Breast epithelium (tissue), 4 donors: ENCODE results near the gene HOXB2. TPM values are rescaled to one million over a fixed set of nuclear protein-coding genes. Genes with fewer than 3 reads are reported as not detected.

Experiments used
- DNase-seq, 2 donors: peaks; one replicate each; pipeline ENCODE4 v3.0.0-alpha.2; 2019; ENCODE audit warnings: low spot score in 2 of 2
- H3K27ac ChIP-seq, 2 donors: fragments of 200-600 bp; sonication (generic) in 1 of 2; one replicate each; pipeline ENCODE4 v1.5.1; 2016 to 2019; ENCODE audit warnings: mild to moderate bottlenecking in 1 of 2
- H3K27me3 ChIP-seq, 2 donors: fragments of 200-600 bp; sonication (generic) in 1 of 2; one replicate each; pipeline versions ENCODE4 v1.5.1 to v1.6.0; 2017 to 2019; ENCODE audit warnings: control low read depth in 1 of 2, mild to moderate bottlenecking in 1 of 2
- H3K36me3 ChIP-seq: fragments of 200-600 bp; one replicate; pipeline ENCODE4 v1.5.1; 2019
- H3K4me1 ChIP-seq, 2 donors: fragments of 200-600 bp; sonication (generic); one replicate each; pipeline ENCODE4 v1.5.1; 2016 to 2019; ENCODE audit warnings: control low read depth in 1 of 2
- H3K4me3 ChIP-seq, 3 donors: fragments of 200-600 bp; sonication (generic); 1 replicate in 2 of 3; 2 replicates in 1 of 3; pipeline ENCODE4 v1.5.1; 2016 to 2019; ENCODE audit warnings: mild to moderate bottlenecking in 3 of 3, moderate library complexity in 2 of 3
- H3K9me3 ChIP-seq, 2 donors: fragments of 200-600 bp; sonication (generic) in 1 of 2; one replicate each; pipeline ENCODE4 v1.5.1; 2016 to 2019; ENCODE audit warnings: control low read depth in 1 of 2
- POLR2A ChIP-seq: fragments of 450-650 bp; IDR thresholded peaks from one replicate; pipeline ENCODE4 v1.6.1; 2016; ENCODE audit warnings: antibody characterized with exemption, mild to moderate bottlenecking, moderate library complexity
- POLR2AphosphoS5 ChIP-seq, 3 donors: sonication (generic); formaldehyde crosslinking; IDR thresholded peaks; one replicate each; pipeline ENCODE4 v1.6.1; 2017; ENCODE audit warnings: antibody characterized with exemption in 3 of 3
- intact Hi-C: fragments of 100-400 bp; cut with DNase I; formaldehyde crosslinking; loops from one replicate; pipeline ENCODE4 v1.15.1; 2023; ENCODE audit warnings: low total_unique reads
- total RNA-seq, 3 donors: library from RNA; depleted of rRNA; stranded (reverse); fragments of >200 nt; gene quantifications; one replicate each; pipeline ENCODE4 v1.1.0, GENCODE V29; 2016
- TF ChIP-seq, protein P1 (sequence below), 3 donors: fragments of 450-650 bp; IDR thresholded peaks; one replicate each; pipeline ENCODE4 v1.5.1; 2016 to 2017; ENCODE audit warnings: antibody characterized with exemption in 3 of 3, mild to moderate bottlenecking in 3 of 3, moderate library complexity in 3 of 3

The HOXB2 gene
- total RNA-seq, 3 donors from 2014 or later = 13.6 to 36.4 (median 19.6) TPM

DNA sequence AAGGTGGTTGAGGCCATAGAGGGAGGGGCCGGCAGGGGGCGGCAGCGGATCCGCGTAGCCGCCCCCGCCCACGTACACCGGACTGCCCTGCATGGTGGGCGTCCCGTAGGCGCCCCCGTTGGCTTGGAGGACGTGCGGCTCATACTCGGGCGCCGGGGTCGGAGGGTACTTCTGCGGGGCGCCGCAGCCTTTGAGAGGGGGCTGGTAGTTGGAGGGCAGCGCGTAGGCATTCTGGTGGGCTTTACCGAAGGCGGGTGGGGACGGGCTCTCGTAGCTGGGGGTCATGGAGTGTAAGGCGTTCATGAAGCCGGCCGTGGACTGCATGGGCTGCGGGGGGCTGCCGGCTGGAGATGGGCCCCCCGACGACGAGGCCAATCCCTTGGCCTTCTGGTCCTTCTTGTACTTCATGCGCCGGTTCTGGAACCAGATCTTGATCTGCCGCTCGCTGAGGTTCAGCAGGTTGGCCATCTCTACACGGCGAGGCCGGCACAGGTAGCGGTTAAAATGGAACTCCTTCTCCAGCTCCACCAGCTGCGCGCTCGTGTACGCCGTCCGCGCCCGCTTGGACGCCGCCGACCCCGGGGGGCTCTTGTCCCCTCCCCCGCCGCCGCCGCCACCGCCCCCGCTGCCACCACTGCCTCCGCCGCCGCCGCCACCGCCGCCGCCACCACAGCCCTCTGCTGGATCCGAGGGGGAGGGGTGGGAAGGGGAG is 5.7 kb upstream of the HOXB2 start:
- Histone ChIP-seq H3K36me3 (no peaks in the 10 kb centered on the region), H3K4me1 (no peaks in the 10 kb centered on the region), H3K27me3 (peaks cover 0 to 3% of the 10 kb centered on the region in 2 donors), H3K4me3 (peak overlapping the region in 2 of 3 donors; percentile 9 to 34), H3K27ac (peak overlapping the region in 1 of 2 donors; percentile 59), H3K9me3 (no peaks in the 10 kb centered on the region)
- intact Hi-C loops = no loop called here
- TF ChIP-seq POLR2AphosphoS5 (IDR thresholded peaks at IDR 0.05) (no peak), POLR2A (no peak)
- TF ChIP-seq, protein P1, sequence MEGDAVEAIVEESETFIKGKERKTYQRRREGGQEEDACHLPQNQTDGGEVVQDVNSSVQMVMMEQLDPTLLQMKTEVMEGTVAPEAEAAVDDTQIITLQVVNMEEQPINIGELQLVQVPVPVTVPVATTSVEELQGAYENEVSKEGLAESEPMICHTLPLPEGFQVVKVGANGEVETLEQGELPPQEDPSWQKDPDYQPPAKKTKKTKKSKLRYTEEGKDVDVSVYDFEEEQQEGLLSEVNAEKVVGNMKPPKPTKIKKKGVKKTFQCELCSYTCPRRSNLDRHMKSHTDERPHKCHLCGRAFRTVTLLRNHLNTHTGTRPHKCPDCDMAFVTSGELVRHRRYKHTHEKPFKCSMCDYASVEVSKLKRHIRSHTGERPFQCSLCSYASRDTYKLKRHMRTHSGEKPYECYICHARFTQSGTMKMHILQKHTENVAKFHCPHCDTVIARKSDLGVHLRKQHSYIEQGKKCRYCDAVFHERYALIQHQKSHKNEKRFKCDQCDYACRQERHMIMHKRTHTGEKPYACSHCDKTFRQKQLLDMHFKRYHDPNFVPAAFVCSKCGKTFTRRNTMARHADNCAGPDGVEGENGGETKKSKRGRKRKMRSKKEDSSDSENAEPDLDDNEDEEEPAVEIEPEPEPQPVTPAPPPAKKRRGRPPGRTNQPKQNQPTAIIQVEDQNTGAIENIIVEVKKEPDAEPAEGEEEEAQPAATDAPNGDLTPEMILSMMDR (IDR thresholded peaks at IDR 0.05) = no peak
- no peak for DNase-seq

DNA sequence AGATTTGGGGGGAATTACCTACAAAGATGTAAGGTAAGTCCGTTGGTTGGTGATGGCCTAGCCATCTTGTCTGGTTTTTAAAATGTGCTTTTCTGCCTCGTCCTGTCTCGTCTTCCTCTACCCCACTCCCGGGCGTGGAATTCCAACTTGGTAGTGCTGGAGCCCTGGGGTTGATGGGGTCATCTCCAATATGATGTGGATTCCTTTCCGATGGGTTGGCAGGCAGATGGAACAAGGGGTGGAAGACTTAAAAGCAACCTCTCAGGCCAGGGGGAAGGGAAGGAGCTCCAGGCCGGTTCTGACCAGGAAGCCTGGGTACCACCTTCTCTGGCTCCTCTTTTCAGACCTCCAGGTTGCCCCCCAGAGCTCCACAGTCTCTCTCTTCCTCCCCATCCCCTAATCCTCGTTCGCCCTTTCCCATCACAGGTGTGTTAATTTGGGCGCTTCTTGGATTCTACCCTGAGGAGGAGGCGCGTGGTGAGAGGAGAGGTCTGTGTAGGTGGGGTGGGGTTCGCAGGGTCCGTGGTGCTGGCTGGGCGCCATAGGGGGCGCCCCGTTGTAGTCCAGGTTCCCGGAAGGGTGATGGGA is 5.1 kb upstream of the HOXB2 start:
- no peak for TF ChIP-seq POLR2AphosphoS5 (IDR thresholded peaks at IDR 0.05)
- TF ChIP-seq, protein P1 (IDR thresholded peaks at IDR 0.05) = no peak
- TF ChIP-seq POLR2A = no peak
- Histone ChIP-seq H3K4me1 (no peaks in the 10 kb centered on the region), H3K27me3 (peaks cover 0 to 3% of the 10 kb centered on the region in 2 donors), H3K27ac (peak overlapping the region in 1 of 2 donors; percentile 59), H3K4me3 (no peak overlapping the region), H3K9me3 (no peaks in the 10 kb centered on the region), H3K36me3 (no peaks in the 10 kb centered on the region)
- DNase-seq = no peak
- intact Hi-C loops = no loop called here

DNA sequence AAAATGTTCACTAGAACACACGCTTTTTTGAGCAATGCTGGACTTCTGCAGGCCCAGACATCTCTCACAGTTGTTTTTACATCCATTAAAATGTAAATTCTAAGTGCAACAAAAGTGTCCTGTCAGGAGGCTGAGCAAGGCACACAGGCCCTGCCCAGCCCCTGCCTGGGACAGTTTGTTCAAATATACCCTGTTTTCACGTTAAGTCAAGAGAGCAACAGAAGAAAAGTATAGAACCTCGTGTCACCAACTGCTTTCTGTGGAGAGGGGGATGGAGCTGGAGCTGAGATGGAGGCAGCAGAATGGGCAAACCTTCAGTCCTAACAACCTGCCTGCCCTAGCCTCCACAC is 4.3 kb upstream of the HOXB2 start:
- DNase-seq = no peak
- TF ChIP-seq POLR2A = no peak
- TF ChIP-seq, protein P1 (IDR thresholded peaks at IDR 0.05) = no peak
- no peak for TF ChIP-seq POLR2AphosphoS5 (IDR thresholded peaks at IDR 0.05)
- Histone ChIP-seq H3K4me1 (no peaks in the 10 kb centered on the region), H3K9me3 (no peaks in the 10 kb centered on the region), H3K36me3 (no peaks in the 10 kb centered on the region), H3K4me3 (no peak overlapping the region), H3K27me3 (peaks cover 0 to 3% of the 10 kb centered on the region in 2 donors), H3K27ac (no peak overlapping the region)
- intact Hi-C loops = no loop called here

DNA sequence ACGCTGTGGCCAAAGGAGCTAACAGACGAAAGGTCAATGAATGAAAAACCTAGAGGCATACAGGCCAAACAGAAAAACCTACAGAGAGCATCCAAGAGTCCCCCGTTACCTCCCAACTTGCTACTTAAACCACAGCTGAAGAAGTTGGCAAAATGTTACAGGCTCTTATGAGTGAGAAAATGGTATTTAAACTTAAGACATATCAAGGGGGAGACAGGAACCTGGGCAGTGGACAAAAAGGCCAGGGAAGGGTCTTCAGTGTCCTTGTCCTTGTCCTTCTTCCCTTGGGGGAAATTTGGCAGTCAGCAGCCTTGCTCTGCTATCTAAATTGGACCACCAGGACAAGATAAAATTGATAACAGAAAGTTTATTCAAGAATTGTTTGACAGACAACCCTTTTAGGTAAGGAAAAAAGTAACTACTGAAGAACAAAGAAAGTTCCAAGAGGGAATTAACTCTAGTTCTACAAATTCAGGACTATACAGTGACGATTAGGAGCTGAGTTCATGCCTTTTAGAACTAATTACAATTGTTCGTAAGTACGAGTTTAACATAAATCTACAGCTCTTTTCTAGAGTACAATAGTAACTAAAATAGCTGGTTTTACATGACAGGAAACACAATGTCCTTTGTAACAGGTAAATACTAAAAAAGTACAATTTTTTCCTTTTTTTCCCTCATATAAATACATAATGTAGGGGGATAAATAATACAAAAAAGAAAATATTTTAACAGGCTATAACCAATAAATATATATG is 3.8 kb upstream of the HOXB2 start:
- peaks cover 0 to 3% of the 10 kb centered on the region in 2 donors for H3K27me3 ChIP-seq
- no peak overlapping the region for H3K4me3 ChIP-seq
- H3K27ac ChIP-seq = peak overlapping the region; percentile 70 to 82
- TF ChIP-seq, protein P1 (IDR thresholded peaks at IDR 0.05) = no peak
- intact Hi-C loops = no loop called here
- DNase-seq = no peak
- peaks cover 0 to 2% of the 10 kb centered on the region in 2 donors for H3K4me1 ChIP-seq
- H3K9me3 ChIP-seq = no peaks in the 10 kb centered on the region
- H3K36me3 ChIP-seq = no peaks in the 10 kb centered on the region
